SIG-M5 treated with dmso at 0.1 percent for 504 hours (cell line): ENCODE results near the gene FGR.
"Not testable (repeated sequence)": the region's sequence is repeated elsewhere in the genome, so short reads cannot be mapped to it uniquely, and the experiment has no call there.

Experiments used
- DNase-seq: peaks from one replicate; lab custom pipeline; 2025; ENCODE audit not compliant: unreplicated experiment; lab: John Stamatoyannopoulos, UW

FGR gene

GRCh38 chr1:27660300-27660835, 25.4 kb upstream of the FGR start:
- DNase-seq: no peak

GRCh38 chr1:27659497-27660299, 24.7 kb upstream of the FGR start:
- peak; percentile 77 for DNase-seq

GRCh38 chr1:27658951-27659496, 24.0 kb upstream of the FGR start:
- DNase-seq: peak; percentile 39

- no peak for DNase-seq
Measured at GRCh38 chr1:27656157-27656893, 21.3 kb upstream of the FGR start.

- DNase-seq: no peak
Measured at GRCh38 chr1:27655151-27655937, 20.4 kb upstream of the FGR start.

GRCh38 chr1:27652111-27652864, 17.3 kb upstream of the FGR start:
- DNase-seq: no peak

- no peak for DNase-seq
Measured at GRCh38 chr1:27650539-27651175, 15.7 kb upstream of the FGR start.

GRCh38 chr1:27650171-27650538, 15.2 kb upstream of the FGR start:
- DNase-seq: no peak

- DNase-seq: no peak
Measured at GRCh38 chr1:27649306-27649635, 14.3 kb upstream of the FGR start.

- no peak for DNase-seq
Measured at GRCh38 chr1:27648602-27649305, 13.8 kb upstream of the FGR start.

- DNase-seq: no peak
Measured at GRCh38 chr1:27647328-27647727, 12.3 kb upstream of the FGR start.

- no peak for DNase-seq
Measured at GRCh38 chr1:27646676-27647075, 11.7 kb upstream of the FGR start.

- no peak for DNase-seq
Measured at GRCh38 chr1:27645071-27645415, 10.1 kb upstream of the FGR start.

GRCh38 chr1:27644369-27645070, 9.5 kb upstream of the FGR start:
- no peak for DNase-seq

GRCh38 chr1:27643600-27644368, 8.8 kb upstream of the FGR start:
- DNase-seq: peak; percentile 40

GRCh38 chr1:27640514-27640913, 5.5 kb upstream of the FGR start:
- DNase-seq: not testable (repeated sequence)

- DNase-seq: no peak
Measured at GRCh38 chr1:27638805-27639204, 3.8 kb upstream of the FGR start.

GRCh38 chr1:27638047-27638734, 3.2 kb upstream of the FGR start:
- DNase-seq: no peak
